Common myeloid progenitor, CD34-positive (primary cell): ENCODE results near the gene ITM2C.

ENCODE experiments used
- CTCF ChIA-PET: fragments of 350-600 bp; sonication (Branson Sonifier 250); formaldehyde crosslinking; loops from one replicate; lab custom pipeline; 2021; ENCODE audit warnings: antibody characterized with exemption; lab: Charles Lee
- POLR2A ChIA-PET: fragments of 350-600 bp; sonication (Branson Sonifier 250); formaldehyde crosslinking; loops from one replicate; lab custom pipeline; 2021; ENCODE audit warnings: antibody characterized with exemption; lab: Charles Lee
- DNase-seq, 3 donors: peaks; one replicate each; pipeline versions ENCODE4 v3.0.0 to v3.0.0-alpha.2; 2013
- H3K27ac ChIP-seq, 2 experiments: 1 replicate in 1 of 2; 2 replicates in 1 of 2; pipeline ENCODE4 v1.7.0; 2013; ENCODE audit warnings: inconsistent platforms in 2 of 2, low read length in 2 of 2, mild to moderate bottlenecking in 2 of 2, low read depth in 1 of 2, moderate library complexity in 1 of 2; ENCODE audit not compliant: severe bottlenecking in 2 of 2, insufficient read depth in 1 of 2, poor library complexity in 1 of 2
- H3K27me3 ChIP-seq, 5 experiments: replicated peaks in 2 of 5; 1 replicate in 3 of 5; 2 replicates in 2 of 5; pipeline versions ENCODE4 v1.6.1 to v1.7.0; 2013; ENCODE audit warnings: low read length in 4 of 5, mild to moderate bottlenecking in 2 of 5, moderate library complexity in 2 of 5, inconsistent platforms in 1 of 5; ENCODE audit not compliant: insufficient read depth in 5 of 5, control insufficient read depth in 4 of 5
- H3K36me3 ChIP-seq, 4 experiments: 1 replicate in 2 of 4; 2 replicates in 2 of 4; pipeline versions ENCODE4 v1.6.1 to v1.7.0; 2013; ENCODE audit warnings: low read length in 3 of 4, control low read depth in 1 of 4, mild to moderate bottlenecking in 1 of 4; ENCODE audit not compliant: control insufficient read depth in 4 of 4, insufficient read depth in 4 of 4
- H3K4me1 ChIP-seq, 4 experiments: 1 replicate in 3 of 4; 2 replicates in 1 of 4; pipeline versions ENCODE4 v1.6.1 to v1.7.1; 2013; ENCODE audit warnings: low read length in 3 of 4, mild to moderate bottlenecking in 3 of 4, control low read depth in 1 of 4, inconsistent platforms in 1 of 4, moderate library complexity in 1 of 4; ENCODE audit not compliant: control insufficient read depth in 4 of 4, insufficient read depth in 4 of 4; ENCODE audit errors: control extremely low read depth in 1 of 4
- H3K4me3 ChIP-seq, 7 experiments: 1 replicate in 4 of 7; 2 replicates in 3 of 7; pipeline versions ENCODE4 v1.5.1 to v1.7.0; 2013; ENCODE audit warnings: mild to moderate bottlenecking in 7 of 7, low read length in 6 of 7, moderate library complexity in 6 of 7, inconsistent platforms in 2 of 7, low read depth in 2 of 7, control low read depth in 1 of 7; ENCODE audit not compliant: insufficient read depth in 4 of 7, control insufficient read depth in 1 of 7; ENCODE audit errors: extremely low read depth in 1 of 7
- H3K9me3 ChIP-seq, 5 experiments: 1 replicate in 4 of 5; 2 replicates in 1 of 5; pipeline versions ENCODE4 v1.6.1 to v1.7.1; 2013; ENCODE audit warnings: low read length in 4 of 5, mild to moderate bottlenecking in 2 of 5, inconsistent platforms in 1 of 5, low read depth in 1 of 5, moderate library complexity in 1 of 5; ENCODE audit not compliant: control insufficient read depth in 4 of 5, insufficient read depth in 2 of 5; ENCODE audit errors: control extremely low read depth in 1 of 5
- WGBS: methylation state at CpG from one replicate; pipeline ENCODE4 v1.1.5; 2013; ENCODE audit not compliant: insufficient coverage; 5-methylcytosine and 5-hydroxymethylcytosine counted together

ITM2C gene

DNA sequence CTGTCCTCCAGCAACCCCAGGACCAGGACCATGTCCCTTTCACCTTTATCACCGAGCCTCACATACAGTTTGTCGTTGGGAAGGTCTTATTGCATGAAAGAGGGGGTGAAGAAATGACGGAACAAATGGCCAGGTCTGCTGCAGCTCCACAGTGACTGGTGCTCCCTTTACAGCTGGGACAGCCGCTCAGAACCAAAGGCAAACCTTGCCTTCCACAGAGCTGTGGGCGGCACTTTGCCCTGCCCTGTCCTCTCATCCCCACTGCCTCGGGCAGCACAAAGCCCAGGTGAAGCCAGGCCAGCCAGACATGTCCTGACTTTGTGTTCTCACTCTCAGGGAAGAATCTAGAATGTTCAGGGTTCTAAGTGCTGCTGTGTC lies 59.3 kb downstream of the ITM2C start:
- Histone ChIP-seq H3K27ac (no peak overlapping the region), H3K4me1 (peaks cover 0 to 18% (median 14%) of the 10 kb centered on the region in 4 experiments), H3K27me3 (no peaks in the 10 kb centered on the region), H3K36me3 (no peaks in the 10 kb centered on the region), H3K9me3 (no peaks in the 10 kb centered on the region), H3K4me3 (no peak overlapping the region)
- WGBS, result 100% methylated on average over 5 of the region's 6 CpGs
- DNase-seq, result no peak
- CTCF ChIA-PET, result interaction anchor here (1.1 to 1.6 kb wide), 3 partner anchors 11 to 76 kb away, joined by 3 to 6 read pairs (median 4); no protein-coding TSS in a partner anchor
- POLR2A ChIA-PET, result no interaction called here

DNA sequence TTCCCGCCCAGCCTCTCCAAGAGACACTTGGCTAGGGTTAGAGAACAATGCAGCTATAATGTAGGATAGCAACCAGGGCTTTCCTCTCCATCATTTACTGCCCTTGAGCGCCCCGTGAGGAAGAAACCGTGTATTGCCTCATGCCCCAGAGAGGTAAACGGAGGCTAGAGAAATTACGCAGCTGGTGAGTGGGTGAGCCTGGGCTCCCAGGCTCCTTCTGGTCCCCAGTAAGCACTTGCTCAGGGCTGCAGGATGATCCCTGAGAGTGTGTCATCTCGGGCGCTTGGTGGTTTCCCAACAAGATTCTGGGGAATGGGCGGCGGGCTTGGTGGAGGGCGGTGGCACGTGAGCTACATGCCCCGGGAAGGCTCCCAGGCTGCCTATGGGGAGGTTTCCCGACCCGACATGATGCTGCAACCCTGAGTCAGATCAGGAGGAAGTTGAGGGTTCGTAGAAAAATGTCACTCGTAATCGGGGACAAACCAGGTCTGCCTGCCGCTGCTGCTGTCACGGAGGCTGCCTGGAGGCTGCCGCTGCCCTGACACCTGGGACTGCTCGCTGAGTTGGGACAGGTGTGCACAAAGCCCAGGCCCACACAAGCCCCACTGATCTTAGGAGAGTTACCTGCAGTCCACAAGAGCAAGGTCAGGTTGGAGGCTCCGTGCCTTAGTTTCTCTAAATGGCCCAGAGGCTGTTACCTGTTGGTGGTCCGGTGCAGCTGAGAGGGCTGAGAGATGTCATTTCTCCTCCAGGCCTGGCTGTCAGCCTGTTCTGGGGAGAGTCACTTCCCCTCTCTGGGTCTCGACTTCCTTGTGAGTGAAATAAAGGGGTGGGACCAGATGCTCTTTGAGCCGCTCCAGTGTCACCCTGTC lies 60.0 kb downstream of the ITM2C start, which contains the start of gene GPR55:
Gene GPR55, minus strand, starts transcription at position 773 of the 872 bp plus-strand sequence. CDS start 14,280 bp downstream, outside the sequence.
- ChIA-PET CTCF (interaction anchor here (1.1 to 1.5 kb wide), 3 partner anchors 12 to 527 kb away, joined by 3 to 4 read pairs (median 3); no protein-coding TSS in a partner anchor), POLR2A (no interaction called here)
- Histone ChIP-seq H3K27me3 (no peaks in the 10 kb centered on the region), H3K9me3 (no peaks in the 10 kb centered on the region), H3K36me3 (no peaks in the 10 kb centered on the region), H3K4me3 (peak within 1 kb of the TSS in 3 of 7 experiments; percentile 26 to 51 (median 37)), H3K4me1 (peaks cover 0 to 18% (median 14%) of the 10 kb centered on the region in 4 experiments), H3K27ac (no peak within 1 kb of the TSS)
- WGBS, result 66% methylated on average over 23 of the region's 26 CpGs
- DNase-seq, result peak; percentile 18 to 68 (median 60)

DNA sequence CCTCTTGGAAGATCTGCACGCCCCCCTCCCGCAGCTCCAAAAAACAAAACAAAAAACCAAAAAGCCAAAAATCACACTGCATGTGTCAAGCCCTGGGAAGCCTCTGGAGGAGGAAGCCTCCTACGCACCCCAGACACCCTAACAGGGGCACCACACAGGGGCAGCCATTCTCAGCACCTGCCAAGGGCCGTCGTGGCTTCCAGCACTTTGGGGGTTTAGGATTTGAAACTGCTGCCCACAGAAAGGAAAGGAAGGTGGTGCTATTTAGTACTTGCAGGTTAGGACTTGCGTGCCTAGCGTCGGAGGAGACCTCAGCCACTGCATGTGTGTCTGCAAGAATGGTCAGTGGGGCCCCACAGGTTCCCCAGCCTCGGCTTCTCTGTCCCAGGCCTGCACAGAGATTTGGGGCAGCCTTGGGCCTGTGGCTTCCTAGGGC lies 60.7 kb downstream of the ITM2C start:
- DNase-seq, result no peak
- ChIA-PET POLR2A (no interaction called here), CTCF (interaction anchor here (1.4 to 2.7 kb wide), 3 partner anchors 59 to 526 kb away, joined by 3 to 11 read pairs (median 5); no protein-coding TSS in a partner anchor)
- Histone ChIP-seq H3K9me3 (no peaks in the 10 kb centered on the region), H3K4me1 (peaks cover 0 to 18% (median 14%) of the 10 kb centered on the region in 4 experiments), H3K27ac (no peak overlapping the region), H3K36me3 (no peaks in the 10 kb centered on the region), H3K4me3 (peak overlapping the region in 1 of 7 experiments; percentile 26), H3K27me3 (no peaks in the 10 kb centered on the region)
- 66% methylated on average over 6 of the region's 9 CpGs for WGBS

DNA sequence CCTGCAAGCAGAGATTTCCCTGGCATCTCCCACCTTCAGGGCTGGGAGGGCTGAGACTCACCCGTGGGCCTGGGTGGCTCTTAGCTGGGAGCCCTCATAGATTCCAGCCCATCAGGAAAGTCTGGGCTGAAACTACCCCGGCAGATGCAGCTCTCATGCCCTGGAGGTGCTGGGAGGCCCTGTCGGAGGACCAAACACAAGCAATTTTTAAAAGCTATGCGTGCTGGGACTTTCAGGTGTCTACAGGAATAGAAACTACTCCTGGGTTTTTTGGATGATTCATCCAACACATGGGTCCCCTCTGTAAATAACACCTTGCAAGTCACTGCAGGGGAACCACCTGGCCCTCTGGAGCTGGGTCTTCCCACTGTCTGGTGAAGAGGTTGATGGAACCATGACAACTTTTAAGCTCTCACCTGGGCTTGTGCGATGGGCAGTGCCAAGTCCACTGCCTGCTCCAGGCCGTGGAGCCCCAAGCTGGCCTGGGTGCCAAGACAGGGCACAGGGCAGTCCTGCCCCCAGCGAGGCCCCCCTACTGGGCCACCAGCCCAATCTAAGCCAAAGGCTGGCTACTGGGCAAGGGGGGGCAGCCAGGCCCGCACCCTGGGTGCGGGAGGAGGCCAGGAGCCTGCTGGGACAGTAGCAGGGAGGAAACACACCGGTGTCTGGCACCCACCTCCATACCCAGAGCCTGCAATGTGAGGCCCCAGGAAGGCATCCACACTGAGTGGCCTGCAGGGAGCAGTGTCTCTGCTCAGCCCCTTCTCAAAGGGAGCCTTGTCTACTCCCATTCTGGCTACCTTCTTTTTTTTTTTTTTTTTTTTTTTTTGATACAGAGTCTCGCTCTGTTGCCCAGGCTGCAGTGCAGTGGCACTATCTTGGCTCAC lies 61.4 kb downstream of the ITM2C start:
- no peaks in the 10 kb centered on the region for H3K27me3 ChIP-seq
- 94% methylated on average over 11 of the region's 11 CpGs for WGBS
- CTCF ChIA-PET, result interaction anchor here (1.2 to 2.7 kb wide), 5 partner anchors 31 to 526 kb away, joined by 3 to 11 read pairs (median 3); no protein-coding TSS in a partner anchor
- H3K4me3 ChIP-seq, result no peak overlapping the region
- H3K4me1 ChIP-seq, result peaks cover 0 to 18% (median 14%) of the 10 kb centered on the region in 4 experiments
- no peaks in the 10 kb centered on the region for H3K36me3 ChIP-seq
- H3K27ac ChIP-seq, result no peak overlapping the region
- DNase-seq, result peak; percentile 11 to 51 (median 28)
- no peaks in the 10 kb centered on the region for H3K9me3 ChIP-seq
- POLR2A ChIA-PET, result no interaction called here

DNA sequence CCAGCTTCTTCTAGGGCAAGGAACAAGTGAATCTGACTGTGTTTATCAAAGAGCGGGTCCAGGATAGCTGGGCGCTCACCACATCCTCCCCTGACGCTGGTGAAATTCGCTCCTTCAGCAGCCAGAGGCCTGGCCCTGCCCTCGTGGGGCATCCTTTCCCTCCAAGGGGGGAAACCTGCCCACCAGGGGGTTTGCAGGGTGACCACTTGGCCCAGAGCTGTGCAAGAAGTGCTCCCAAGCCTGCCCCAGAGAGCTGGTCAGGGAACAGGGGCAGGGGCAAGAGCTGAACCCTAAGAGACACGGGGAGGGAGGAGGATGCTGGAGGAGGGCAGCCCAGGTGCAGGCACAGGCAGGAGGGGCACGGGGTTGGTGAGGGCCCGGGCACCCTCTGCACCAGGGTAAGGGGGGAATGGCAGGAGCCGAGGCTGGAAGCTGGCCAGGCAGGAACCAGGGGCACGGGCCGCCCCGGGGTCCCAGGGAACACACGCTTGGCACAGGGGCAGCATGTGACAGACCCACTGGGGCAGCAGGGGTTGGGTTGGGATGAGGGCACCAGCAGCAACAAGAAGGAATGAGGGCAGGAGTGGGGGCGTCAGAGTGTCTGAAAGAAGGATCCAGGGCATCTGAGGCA lies 63.1 kb downstream of the ITM2C start:
- H3K36me3 ChIP-seq, result no peaks in the 10 kb centered on the region

More for the DNA sequence above, 63.1 kb downstream of the ITM2C start:
- WGBS, result 91% methylated on average over 13 of the region's 14 CpGs
- ChIA-PET POLR2A (no interaction called here), CTCF (interaction anchor here (0.8 to 2.7 kb wide), 5 partner anchors 13 to 104 kb away, joined by 3 to 11 read pairs (median 3); no protein-coding TSS in a partner anchor)
- DNase-seq, result no peak
- Histone ChIP-seq H3K9me3 (no peaks in the 10 kb centered on the region), H3K27me3 (no peaks in the 10 kb centered on the region), H3K27ac (no peak overlapping the region), H3K4me3 (no peak overlapping the region), H3K4me1 (peaks cover 0 to 18% (median 14%) of the 10 kb centered on the region in 4 experiments)
